Ishikawa (cell line): ENCODE data around the gene RBM19.

Experiments used
- CEBPB ChIP-seq: IDR thresholded peaks from 2 replicates; pipeline ENCODE4 v1.6.1; 2012
- CREB1 ChIP-seq: IDR thresholded peaks from 2 replicates; pipeline ENCODE4 v1.6.1; 2012; ENCODE audit warnings: low read depth
- EGR1 ChIP-seq: IDR thresholded peaks from 2 replicates; pipeline ENCODE4 v1.6.1; 2012
- EP300 ChIP-seq: IDR thresholded peaks from 2 replicates; pipeline ENCODE4 v1.6.1; 2012; ENCODE audit warnings: borderline replicate concordance
- FOXM1 ChIP-seq: IDR thresholded peaks from 2 replicates; pipeline ENCODE4 v1.6.1; 2012; ENCODE audit warnings: low read depth, borderline replicate concordance
- MAX ChIP-seq: IDR thresholded peaks from 2 replicates; pipeline ENCODE4 v1.6.1; 2012
- NFIC ChIP-seq: IDR thresholded peaks from 2 replicates; pipeline ENCODE4 v1.6.1; 2012
- RAD21 ChIP-seq: IDR thresholded peaks from 2 replicates; pipeline ENCODE4 v1.6.1; 2012; ENCODE audit warnings: low read depth
- REST ChIP-seq: IDR thresholded peaks from 2 replicates; pipeline ENCODE4 v1.6.1; 2012; ENCODE audit warnings: low read depth, mild to moderate bottlenecking
- TAF1 ChIP-seq: IDR thresholded peaks from 2 replicates; pipeline ENCODE4 v1.6.1; 2012; ENCODE audit warnings: low read depth, mild to moderate bottlenecking
- TCF12 ChIP-seq: IDR thresholded peaks from 2 replicates; pipeline ENCODE4 v1.6.1; 2012; ENCODE audit warnings: low read depth
- TEAD4 ChIP-seq: IDR thresholded peaks from 2 replicates; pipeline ENCODE4 v1.6.1; 2012
- USF1 ChIP-seq: IDR thresholded peaks from 2 replicates; pipeline ENCODE4 v1.6.1; 2012
- YY1 ChIP-seq: IDR thresholded peaks from 2 replicates; pipeline ENCODE4 v1.6.1; 2012; ENCODE audit warnings: low read depth
- ZBTB7A ChIP-seq: IDR thresholded peaks from 2 replicates; pipeline ENCODE4 v1.6.1; 2012; ENCODE audit warnings: low read depth

The RBM19 gene

GRCh38 chr12:113835433-113835832 is 130.7 kb downstream of the RBM19 start:
- TF ChIP-seq EGR1: no peak
- no peak for TF ChIP-seq TAF1
- no peak for TF ChIP-seq NFIC
- TF ChIP-seq TCF12: no peak

GRCh38 chr12:113833422-113833821 is 132.7 kb downstream of the RBM19 start:
- TF ChIP-seq TCF12: no peak
- TF ChIP-seq ZBTB7A: no peak
- no peak for TF ChIP-seq FOXM1
- no peak for TF ChIP-seq EP300
- TF ChIP-seq TEAD4: no peak
- TF ChIP-seq YY1: no peak
- no peak for TF ChIP-seq REST
- no peak for TF ChIP-seq RAD21
- no peak for TF ChIP-seq MAX
- TF ChIP-seq CEBPB: no peak
- TF ChIP-seq USF1: no peak
- no peak for TF ChIP-seq TAF1
- TF ChIP-seq EGR1: no peak
- TF ChIP-seq NFIC: no peak
- no peak for TF ChIP-seq CREB1

- no peak for TF ChIP-seq ZBTB7A
- no peak for TF ChIP-seq USF1
- TF ChIP-seq TCF12: no peak
- no peak for TF ChIP-seq TEAD4
- no peak for TF ChIP-seq TAF1
- TF ChIP-seq FOXM1: no peak
Observed at GRCh38 chr12:113831476-113831875, 134.6 kb downstream of the RBM19 start.

- TF ChIP-seq CREB1 (no peak), FOXM1 (no peak), TEAD4 (no peak), REST (no peak), TAF1 (no peak)
Observed at GRCh38 chr12:113831016-113831415, 135.1 kb downstream of the RBM19 start.

- TF ChIP-seq FOXM1: no peak
- no peak for TF ChIP-seq CREB1
- no peak for TF ChIP-seq MAX
- TF ChIP-seq TCF12: no peak
Observed at GRCh38 chr12:113829212-113829611, 136.9 kb downstream of the RBM19 start.

- no peak for TF ChIP-seq USF1
- TF ChIP-seq EP300: no peak
- TF ChIP-seq REST: no peak
- TF ChIP-seq RAD21: no peak
- TF ChIP-seq CREB1: no peak
- TF ChIP-seq TEAD4: no peak
- no peak for TF ChIP-seq EGR1
- TF ChIP-seq TCF12: no peak
- TF ChIP-seq MAX: no peak
- no peak for TF ChIP-seq NFIC
Observed at GRCh38 chr12:113827539-113828114, 138.5 kb downstream of the RBM19 start.
